HUES48 (cell line): ENCODE data around the gene MDH2.

Source experiments
- H3K27ac ChIP-seq: one replicate; pipeline ENCODE4 v1.7.0; 2013; ENCODE audit warnings: low read depth, low read length, inconsistent platforms
- H3K27me3 ChIP-seq: 2 replicates; pipeline ENCODE4 v1.6.1; 2013; ENCODE audit warnings: mild to moderate bottlenecking, low read length; ENCODE audit not compliant: control insufficient read depth, insufficient read depth
- H3K36me3 ChIP-seq: 2 replicates; pipeline ENCODE4 v1.6.1; 2013; ENCODE audit warnings: low read length; ENCODE audit not compliant: control insufficient read depth, insufficient read depth
- H3K4me1 ChIP-seq: 2 replicates; pipeline ENCODE4 v1.6.1; 2013; ENCODE audit warnings: mild to moderate bottlenecking, low read length; ENCODE audit not compliant: control insufficient read depth, insufficient read depth
- H3K4me3 ChIP-seq: 2 replicates; pipeline ENCODE4 v1.5.1; 2013; ENCODE audit warnings: mild to moderate bottlenecking, low read depth, low read length
- H3K9ac ChIP-seq: 2 replicates; pipeline ENCODE4 v1.6.1; 2013; ENCODE audit warnings: mild to moderate bottlenecking, low read depth, low read length, moderate library complexity
- H3K9me3 ChIP-seq: 2 replicates; pipeline ENCODE4 v1.6.1; 2013; ENCODE audit warnings: low read length; ENCODE audit not compliant: control insufficient read depth, insufficient read depth

Gene MDH2

GRCh38 chr7:76062254-76062653 is 14.3 kb downstream of the MDH2 start:
- peaks cover 100% of the 10 kb centered on the region for H3K36me3 ChIP-seq
- H3K27me3 ChIP-seq, result no peaks in the 10 kb centered on the region
- no peaks in the 10 kb centered on the region for H3K9me3 ChIP-seq
- no peak overlapping the region for H3K27ac ChIP-seq
- no peak overlapping the region for H3K9ac ChIP-seq
- no peak overlapping the region for H3K4me3 ChIP-seq
- no peaks in the 10 kb centered on the region for H3K4me1 ChIP-seq

DNA sequence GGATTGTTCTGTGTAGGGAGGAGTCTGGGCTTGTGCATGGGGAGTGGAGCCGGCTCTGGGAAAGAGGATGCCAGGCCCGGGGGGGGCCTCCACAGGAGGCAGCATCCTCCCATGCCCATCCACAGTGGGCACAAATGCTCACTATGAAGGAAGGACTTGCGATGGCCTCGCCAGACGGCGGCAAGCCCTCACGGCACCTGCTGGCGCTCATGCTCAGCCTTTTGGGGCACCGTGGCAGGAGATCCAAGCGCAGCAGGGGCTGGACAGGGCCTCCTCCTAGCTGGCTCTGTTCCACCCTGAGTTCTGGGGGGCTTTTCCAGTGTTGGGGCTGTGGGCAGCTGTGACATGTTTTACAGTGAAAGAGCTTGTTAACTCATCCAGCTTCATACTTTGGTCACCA is 15.2 kb downstream of the MDH2 start:
- Histone ChIP-seq H3K36me3 (peaks cover 93% of the 10 kb centered on the region), H3K9ac (no peak overlapping the region)

GRCh38 chr7:76063525-76063924 is 15.6 kb downstream of the MDH2 start:
- no peaks in the 10 kb centered on the region for H3K4me1 ChIP-seq
- no peak overlapping the region for H3K4me3 ChIP-seq
- H3K9ac ChIP-seq, result no peak overlapping the region
- no peaks in the 10 kb centered on the region for H3K9me3 ChIP-seq
- peaks cover 89% of the 10 kb centered on the region for H3K36me3 ChIP-seq
- no peak overlapping the region for H3K27ac ChIP-seq
- H3K27me3 ChIP-seq, result no peaks in the 10 kb centered on the region

More for the DNA sequence above, 15.2 kb downstream of the MDH2 start:
- H3K9me3 ChIP-seq, result no peaks in the 10 kb centered on the region
- H3K27ac ChIP-seq, result no peak overlapping the region
- H3K4me3 ChIP-seq, result no peak overlapping the region
- H3K27me3 ChIP-seq, result no peaks in the 10 kb centered on the region
- no peaks in the 10 kb centered on the region for H3K4me1 ChIP-seq

DNA sequence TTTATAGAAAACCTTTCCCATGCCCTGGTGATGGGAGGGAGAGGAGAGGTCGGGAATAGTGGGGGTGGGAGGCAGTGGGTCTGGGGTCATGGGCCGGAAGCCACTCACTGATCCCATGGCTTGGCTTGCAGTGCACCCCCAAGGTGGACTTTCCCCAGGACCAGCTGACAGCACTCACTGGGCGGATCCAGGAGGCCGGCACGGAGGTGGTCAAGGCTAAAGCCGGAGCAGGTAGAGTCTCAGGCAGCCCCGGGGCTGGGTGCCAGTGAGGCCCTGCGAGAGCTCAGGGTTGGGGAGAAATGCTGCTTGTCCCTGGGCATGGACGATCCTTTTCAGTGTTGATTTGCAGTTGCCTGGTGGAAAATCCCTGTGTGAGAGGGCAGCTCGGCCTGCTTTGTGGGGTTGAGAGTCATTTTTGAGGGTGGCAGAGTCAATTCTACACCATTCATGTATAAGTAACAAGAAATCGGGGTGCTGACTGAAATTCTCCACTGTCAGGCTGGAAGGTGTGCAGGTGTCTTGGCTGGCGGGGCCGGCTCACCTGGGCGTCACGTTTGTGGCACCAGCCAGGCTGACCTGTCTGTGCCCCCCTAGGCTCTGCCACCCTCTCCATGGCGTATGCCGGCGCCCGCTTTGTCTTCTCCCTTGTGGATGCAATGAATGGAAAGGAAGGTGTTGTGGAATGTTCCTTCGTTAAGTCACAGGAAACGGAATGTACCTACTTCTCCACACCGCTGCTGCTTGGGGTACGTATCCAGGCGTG is 16.5 kb downstream of the MDH2 start:
- Histone ChIP-seq H3K9me3 (no peaks in the 10 kb centered on the region), H3K27ac (no peak overlapping the region), H3K9ac (no peak overlapping the region), H3K27me3 (no peaks in the 10 kb centered on the region), H3K4me3 (no peak overlapping the region), H3K4me1 (peaks cover 3% of the 10 kb centered on the region; the same call in 1 of the 2 replicates), H3K36me3 (peaks cover 80% of the 10 kb centered on the region)

GRCh38 chr7:76065016-76065612 is 17.2 kb downstream of the MDH2 start:
- no peak overlapping the region for H3K9ac ChIP-seq
- H3K4me1 ChIP-seq, result peaks cover 3% of the 10 kb centered on the region; the same call in 1 of the 2 replicates
- no peak overlapping the region for H3K27ac ChIP-seq
- H3K27me3 ChIP-seq, result no peaks in the 10 kb centered on the region
- H3K9me3 ChIP-seq, result no peaks in the 10 kb centered on the region
- H3K36me3 ChIP-seq, result peaks cover 73% of the 10 kb centered on the region
- H3K4me3 ChIP-seq, result no peak overlapping the region

- H3K9me3 ChIP-seq, result no peaks in the 10 kb centered on the region
- no peak overlapping the region for H3K4me3 ChIP-seq
- no peak overlapping the region for H3K27ac ChIP-seq
- H3K9ac ChIP-seq, result no peak overlapping the region
- H3K36me3 ChIP-seq, result peaks cover 55% of the 10 kb centered on the region
- peaks cover 3% of the 10 kb centered on the region; the same call in 1 of the 2 replicates for H3K4me1 ChIP-seq
- H3K27me3 ChIP-seq, result no peaks in the 10 kb centered on the region
Observed at GRCh38 chr7:76066716-76067503, 19.0 kb downstream of the MDH2 start.

DNA sequence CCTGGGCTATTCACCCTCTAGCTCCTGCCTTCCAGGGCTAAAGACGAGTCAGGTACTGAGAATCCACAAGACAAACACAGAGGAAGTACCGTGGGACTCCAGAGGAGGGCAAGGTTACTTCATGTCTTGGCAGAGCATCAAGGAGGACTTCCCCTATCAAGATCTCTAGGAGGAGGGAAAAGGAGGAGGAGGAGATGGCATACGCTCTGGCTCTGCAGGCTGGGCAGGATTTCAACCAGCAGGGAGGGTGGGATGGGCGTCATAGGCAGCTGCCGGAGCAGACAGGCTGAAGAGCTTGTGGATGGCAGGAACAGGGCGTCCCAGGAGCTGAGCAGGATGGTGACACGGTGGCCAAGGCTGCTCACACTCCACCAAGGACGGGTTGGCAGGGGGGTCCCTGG is 21.3 kb downstream of the MDH2 start:
- no peak overlapping the region for H3K27ac ChIP-seq
- no peak overlapping the region for H3K4me3 ChIP-seq
- H3K4me1 ChIP-seq, result peaks cover 3% of the 10 kb centered on the region; the same call in 1 of the 2 replicates
- H3K27me3 ChIP-seq, result no peaks in the 10 kb centered on the region
- no peaks in the 10 kb centered on the region for H3K9me3 ChIP-seq
- peaks cover 32% of the 10 kb centered on the region for H3K36me3 ChIP-seq
- H3K9ac ChIP-seq, result no peak overlapping the region

DNA sequence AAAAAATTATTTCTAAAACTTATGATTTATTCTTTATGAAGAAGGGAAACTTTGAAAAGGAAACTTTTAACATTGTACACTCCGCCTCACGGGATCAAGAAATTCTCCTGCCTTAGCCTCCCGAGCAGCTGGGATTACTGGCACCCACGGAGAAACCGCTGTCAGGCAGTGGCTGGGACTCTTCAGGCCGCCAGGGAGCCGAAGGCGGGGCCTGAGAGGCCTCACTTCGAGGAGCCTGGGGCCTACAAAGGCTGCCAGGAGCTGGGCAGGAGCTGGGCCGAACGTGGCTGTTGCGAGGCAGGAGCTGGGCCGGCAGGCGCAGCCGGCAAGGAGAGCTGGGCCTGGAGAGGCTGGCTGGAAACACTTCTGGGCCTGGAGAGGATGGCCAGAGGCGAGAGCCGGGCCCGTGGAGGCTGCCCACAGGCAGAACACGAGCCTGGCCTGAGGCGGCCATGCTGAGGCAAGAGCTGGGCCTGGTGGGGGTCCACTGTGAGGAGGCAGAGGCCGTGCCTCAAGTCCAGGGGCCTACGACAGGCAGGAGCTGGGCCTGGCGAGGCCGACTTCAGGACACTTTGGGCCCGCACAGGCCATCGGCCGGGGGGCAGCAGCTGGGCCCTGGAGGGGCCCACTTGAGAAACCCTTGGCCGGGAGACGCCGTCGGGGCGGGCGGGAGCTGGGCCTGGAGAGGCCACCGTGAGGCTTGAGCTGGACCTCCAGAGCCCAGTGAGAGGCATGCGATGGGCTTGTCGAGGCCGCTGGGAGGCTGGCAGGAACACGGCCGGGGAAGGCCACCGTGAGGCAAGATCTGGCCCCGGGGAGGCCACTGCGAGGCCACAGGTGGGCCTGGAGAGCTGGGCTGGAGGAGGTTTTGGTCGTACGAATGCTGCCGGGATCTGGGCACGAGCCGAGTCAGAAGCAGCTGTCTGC is 23.7 kb downstream of the MDH2 start:
- Histone ChIP-seq H3K9me3 (no peaks in the 10 kb centered on the region), H3K27ac (no peak overlapping the region), H3K9ac (no peak overlapping the region), H3K4me1 (peaks cover 3% of the 10 kb centered on the region; the same call in 1 of the 2 replicates), H3K27me3 (no peaks in the 10 kb centered on the region), H3K4me3 (no peak overlapping the region), H3K36me3 (peaks cover 8% of the 10 kb centered on the region)

DNA sequence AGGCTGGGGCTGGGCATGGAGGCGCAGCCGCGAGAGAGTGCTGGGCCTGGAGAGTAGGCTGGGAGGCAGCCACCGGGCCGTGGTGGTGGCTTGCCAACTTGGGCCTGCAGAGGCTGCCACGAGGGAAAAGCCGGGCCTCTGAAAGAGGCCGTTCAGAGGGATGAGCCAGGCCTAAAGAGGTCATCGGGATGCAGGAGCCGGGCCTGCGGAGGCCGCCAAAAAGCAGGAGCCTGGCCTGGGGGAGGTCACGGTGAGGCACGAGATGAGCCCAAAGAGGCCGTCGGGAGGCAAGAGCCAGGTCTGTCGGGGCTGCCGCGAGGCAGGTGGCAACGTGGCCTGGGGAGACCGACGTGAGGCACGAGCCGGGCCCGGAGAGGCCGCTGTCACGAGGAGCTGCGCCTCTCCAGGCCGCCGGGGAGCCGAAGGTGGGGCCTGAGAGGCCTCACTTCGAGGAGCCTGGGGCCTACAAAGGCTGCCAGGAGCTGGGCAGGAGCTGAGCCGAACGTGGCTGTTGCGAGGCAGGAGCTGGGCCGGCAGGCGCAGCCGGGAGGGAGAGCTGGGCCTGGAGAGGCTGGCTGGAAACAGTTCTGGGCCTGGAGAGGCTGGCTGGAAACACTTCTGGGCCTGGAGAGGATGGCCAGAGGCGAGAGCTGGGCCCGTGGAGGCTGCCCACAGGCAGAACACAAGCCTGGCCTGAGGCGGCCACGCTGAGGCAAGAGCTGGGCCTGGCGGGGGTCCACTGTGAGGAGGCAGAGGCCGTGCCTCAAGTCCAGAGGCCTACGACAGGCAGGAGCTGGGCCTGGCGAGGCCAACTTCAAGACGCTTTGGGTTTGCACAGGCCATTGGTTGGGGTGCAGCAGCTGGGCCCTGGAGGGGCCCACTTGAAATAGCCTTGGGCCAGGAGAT is 24.6 kb downstream of the MDH2 start:
- Histone ChIP-seq H3K9ac (no peak overlapping the region), H3K9me3 (no peaks in the 10 kb centered on the region), H3K4me1 (peaks cover 3% of the 10 kb centered on the region; the same call in 1 of the 2 replicates), H3K27ac (no peak overlapping the region), H3K4me3 (no peak overlapping the region), H3K36me3 (no peaks in the 10 kb centered on the region), H3K27me3 (no peaks in the 10 kb centered on the region)
